ENCODE results near the gene TMEM61. TPM values are rescaled to one million over a fixed set of nuclear protein-coding genes. Genes with fewer than 3 reads are reported as not detected.

Gene TMEM61
- total RNA-seq, 2 donors from 2014 or later: 3.4 TPM; not detected in 1

DNA sequence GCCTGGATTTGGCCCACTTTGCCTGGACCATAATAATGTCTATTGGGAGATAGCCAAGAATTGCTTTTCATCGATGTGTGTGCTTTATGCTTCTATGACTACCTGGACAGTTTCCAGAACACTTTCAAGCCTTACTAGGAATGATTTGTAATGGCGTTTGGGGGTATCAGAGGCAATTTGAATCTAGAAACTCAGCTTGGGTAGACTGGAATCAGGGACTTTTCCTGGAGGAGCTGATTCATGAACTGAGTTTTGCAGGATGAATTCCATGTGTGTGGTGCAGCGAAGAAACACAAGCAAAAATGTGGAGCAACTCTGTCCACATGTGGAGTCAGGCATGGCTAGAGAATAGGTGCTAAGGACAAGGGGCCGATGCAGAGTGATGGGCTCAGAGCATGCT, 11.9 kb upstream of the TMEM61 start:
- Histone ChIP-seq H3K36me3 (no peaks in the 10 kb centered on the region), H3K27ac (no peak overlapping the region), H3K4me3 (no peak overlapping the region), H3K27me3 (replicated peaks; ENCODE audit: insufficient read depth) (no peaks in the 10 kb centered on the region), H3K4me1 (ENCODE audit: control insufficient read depth in 1 of 2, low read depth in 2 of 2) (peaks cover 11 to 15% of the 10 kb centered on the region in 2 donors), H3K9me3 (no peaks in the 10 kb centered on the region)
- DNase-seq (ENCODE audit: low spot score): no peak
- no peak for TF ChIP-seq CTCF (IDR thresholded peaks at IDR 0.05)
- no peak for ATAC-seq (ENCODE audit: insufficient number of reproducible peaks, low FRiP score, low read depth)

GRCh38 chr1:54969879-54970278, 10.5 kb upstream of the TMEM61 start:
- no peaks in the 10 kb centered on the region for H3K36me3 ChIP-seq
- DNase-seq (ENCODE audit: low spot score): no peak
- no peak for ATAC-seq (ENCODE audit: insufficient number of reproducible peaks, low FRiP score, low read depth)
- H3K27me3 ChIP-seq (replicated peaks; ENCODE audit: insufficient read depth): no peaks in the 10 kb centered on the region
- H3K9me3 ChIP-seq: no peaks in the 10 kb centered on the region
- no peak overlapping the region for H3K4me3 ChIP-seq
- H3K27ac ChIP-seq: no peak overlapping the region
- H3K4me1 ChIP-seq (ENCODE audit: control insufficient read depth in 1 of 2, low read depth in 2 of 2): peaks cover 14 to 19% of the 10 kb centered on the region in 2 donors
- no peak for TF ChIP-seq CTCF (IDR thresholded peaks at IDR 0.05)

GRCh38 chr1:54970901-54971300, 9.5 kb upstream of the TMEM61 start:
- DNase-seq (ENCODE audit: low spot score): no peak
- Histone ChIP-seq H3K27ac (no peak overlapping the region), H3K36me3 (no peaks in the 10 kb centered on the region), H3K4me1 (ENCODE audit: control insufficient read depth in 1 of 2, low read depth in 2 of 2) (peaks cover 19 to 20% of the 10 kb centered on the region in 2 donors), H3K27me3 (replicated peaks; ENCODE audit: insufficient read depth) (no peaks in the 10 kb centered on the region), H3K9me3 (no peaks in the 10 kb centered on the region), H3K4me3 (no peak overlapping the region)
- TF ChIP-seq CTCF (IDR thresholded peaks at IDR 0.05): no peak
- no peak for ATAC-seq (ENCODE audit: insufficient number of reproducible peaks, low FRiP score, low read depth)

DNA sequence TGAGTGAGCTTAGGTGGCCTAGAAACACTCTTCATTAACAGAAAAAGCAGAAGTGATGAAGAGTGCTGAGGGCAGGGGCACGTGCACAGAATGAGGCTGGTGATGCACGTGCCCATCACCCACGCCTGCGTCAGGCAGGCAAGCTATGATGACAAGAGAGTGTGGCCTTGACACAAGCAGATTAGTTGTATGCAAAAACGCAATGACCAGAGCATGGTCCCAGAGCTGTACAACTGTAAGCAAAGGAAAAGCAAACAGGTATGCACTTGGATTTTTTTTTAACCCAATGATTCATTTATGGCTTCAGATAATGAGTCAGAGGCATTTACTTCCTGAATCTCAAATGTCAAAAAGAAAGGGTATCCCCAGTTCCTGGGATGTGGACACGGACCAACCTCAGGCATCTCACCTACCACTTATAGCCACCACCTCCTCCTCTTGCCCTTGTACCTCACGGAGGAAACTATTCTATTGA, 9.1 kb upstream of the TMEM61 start:
- no peak overlapping the region for H3K4me3 ChIP-seq
- TF ChIP-seq CTCF (IDR thresholded peaks at IDR 0.05): no peak
- no peaks in the 10 kb centered on the region for H3K36me3 ChIP-seq
- H3K9me3 ChIP-seq: no peaks in the 10 kb centered on the region
- DNase-seq (ENCODE audit: low spot score): no peak
- no peak for ATAC-seq (ENCODE audit: insufficient number of reproducible peaks, low FRiP score, low read depth)
- no peaks in the 10 kb centered on the region for H3K27me3 ChIP-seq (replicated peaks; ENCODE audit: insufficient read depth)
- peaks cover 22 to 24% of the 10 kb centered on the region in 2 donors for H3K4me1 ChIP-seq (ENCODE audit: control insufficient read depth in 1 of 2, low read depth in 2 of 2)
- H3K27ac ChIP-seq: no peak overlapping the region

DNA sequence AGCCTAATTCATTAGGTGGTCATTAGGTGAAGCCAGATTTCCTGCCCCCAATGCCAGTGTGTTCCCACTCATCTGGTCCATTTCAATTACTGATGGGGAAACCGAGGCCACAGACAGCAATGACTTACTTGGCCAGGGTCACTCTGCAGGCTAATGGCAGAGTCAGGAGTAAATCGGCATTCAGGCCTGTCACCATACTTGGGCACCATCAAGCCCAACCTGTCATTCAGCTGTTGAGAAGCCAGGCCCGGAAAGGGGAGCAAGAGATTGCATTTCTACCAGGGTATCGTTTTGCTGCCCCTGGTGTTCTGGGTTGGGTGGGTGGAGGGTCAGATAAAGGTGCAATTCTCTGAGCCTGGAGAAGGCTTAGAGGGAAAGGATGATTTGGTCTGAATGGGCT, 8.0 kb upstream of the TMEM61 start:
- Histone ChIP-seq H3K27ac (peak overlapping the region; percentile 91), H3K4me3 (no peak overlapping the region), H3K36me3 (no peaks in the 10 kb centered on the region), H3K9me3 (no peaks in the 10 kb centered on the region), H3K27me3 (replicated peaks; ENCODE audit: insufficient read depth) (no peaks in the 10 kb centered on the region), H3K4me1 (ENCODE audit: control insufficient read depth in 1 of 2, low read depth in 2 of 2) (peaks cover 22 to 35% of the 10 kb centered on the region in 2 donors)
- TF ChIP-seq CTCF (IDR thresholded peaks at IDR 0.05): no peak
- no peak for ATAC-seq (ENCODE audit: insufficient number of reproducible peaks, low FRiP score, low read depth)
- DNase-seq (ENCODE audit: low spot score): no peak

Measured in thoracic aorta (tissue), 2 donors.